ENCODE data around the gene ARHGAP24. TPM values are rescaled to one million over a fixed set of nuclear protein-coding genes. Genes with fewer than 3 reads are reported as not detected.
A peak's percentile ranks its signal among the peaks of the same experiment; 100 is the strongest.
"Not testable (repeated sequence)": the region's sequence is repeated elsewhere in the genome, so short reads cannot be mapped to it uniquely, and the experiment has no call there.

The ARHGAP24 gene
- total RNA-seq, 1 experiment from 2014 or later, result 4.6 TPM

DNA sequence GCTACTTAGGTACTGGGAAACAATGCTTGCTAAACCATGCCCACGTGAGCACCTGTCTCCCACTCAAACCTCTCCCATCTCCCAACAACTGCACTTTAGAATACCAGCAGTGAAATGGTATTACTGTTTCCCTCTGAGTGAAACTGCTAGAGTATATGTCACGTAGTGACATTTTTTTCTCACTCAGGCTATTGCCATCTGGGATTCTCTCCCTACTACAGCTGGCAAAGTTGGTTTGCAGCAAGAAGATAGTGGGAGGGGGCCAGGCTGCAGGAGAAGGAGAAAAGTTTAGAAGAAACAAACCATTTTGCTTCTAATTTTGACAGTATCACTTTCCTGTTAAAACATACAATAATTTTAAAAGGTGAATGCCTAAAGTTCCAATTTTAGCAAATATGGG lies 526.6 kb downstream of the ARHGAP24 start:
- no peak for DNase-seq (ENCODE audit: low spot score)
- in situ Hi-C loops (cut with HindIII; ENCODE audit: low sequenced_read_pairs), result no loop called here

- in situ Hi-C loops (cut with HindIII; ENCODE audit: low sequenced_read_pairs), result no loop called here
- no peak for DNase-seq (ENCODE audit: low spot score)
Observed at GRCh38 chr4:86004030-86004429, 529.1 kb downstream of the ARHGAP24 start.

DNA sequence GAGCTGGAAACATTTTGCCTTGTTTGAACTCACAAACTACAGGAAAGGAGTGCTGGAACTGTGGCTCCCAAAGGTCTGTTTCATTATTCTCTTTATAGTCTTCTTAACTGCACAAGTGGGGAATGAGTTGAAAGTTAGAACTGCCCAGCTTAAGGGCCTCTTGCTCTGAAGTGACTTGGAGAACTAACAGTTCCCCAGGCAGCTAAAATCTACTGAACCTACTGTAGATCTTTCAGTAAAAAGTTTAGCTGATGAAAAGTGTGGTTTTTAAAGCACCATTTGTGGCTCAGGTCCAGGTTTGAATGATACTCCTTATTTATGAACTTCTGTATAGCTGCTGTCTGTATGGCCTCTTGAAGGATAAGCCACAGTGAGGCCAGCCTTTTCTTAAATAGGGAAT lies 531.1 kb downstream of the ARHGAP24 start:
- in situ Hi-C loops (cut with HindIII; ENCODE audit: low sequenced_read_pairs), result no loop called here
- DNase-seq (ENCODE audit: low spot score), result no peak

DNA sequence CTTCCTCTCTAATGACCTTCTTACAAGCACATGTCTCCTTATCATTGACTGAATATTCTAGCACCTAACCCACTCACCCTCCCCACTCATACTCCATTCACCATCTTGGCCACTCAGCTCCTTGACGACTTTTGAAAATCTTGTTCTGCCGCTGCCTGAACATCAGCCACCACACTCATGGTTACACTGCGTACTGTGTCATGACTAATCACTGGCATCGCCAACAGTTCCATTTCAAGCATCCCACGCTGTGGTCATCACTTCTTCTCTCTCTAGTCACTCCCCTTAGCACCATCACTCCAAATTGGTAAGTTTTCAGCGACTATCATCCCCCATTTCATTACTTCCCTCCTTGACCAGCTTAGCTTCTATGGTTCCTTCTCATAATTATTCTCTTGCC lies 532.1 kb downstream of the ARHGAP24 start:
- no peak for DNase-seq (ENCODE audit: low spot score)
- in situ Hi-C loops (cut with HindIII; ENCODE audit: low sequenced_read_pairs), result no loop called here

- DNase-seq (ENCODE audit: low spot score), result no peak
- in situ Hi-C loops (cut with HindIII; ENCODE audit: low sequenced_read_pairs), result no loop called here
Observed at GRCh38 chr4:86011117-86011516, 536.2 kb downstream of the ARHGAP24 start.

DNA sequence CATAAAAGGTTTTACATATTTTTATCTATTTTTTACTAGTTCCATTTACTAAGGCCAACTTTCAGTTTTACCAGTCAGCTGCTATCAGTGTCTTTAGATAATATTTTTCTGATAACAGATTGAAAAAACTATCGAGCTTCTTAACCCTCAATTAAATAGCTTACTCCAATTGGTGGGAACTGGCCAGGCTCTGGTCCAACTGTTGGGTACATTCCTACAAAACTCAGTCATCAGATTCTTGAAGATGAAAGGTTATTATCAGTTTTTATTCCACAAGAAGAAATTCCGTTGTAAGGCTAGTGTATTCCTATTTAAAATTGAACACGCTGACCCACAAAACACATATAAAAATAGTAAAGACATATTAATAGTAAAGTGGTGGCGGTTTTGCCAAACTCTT lies 538.7 kb downstream of the ARHGAP24 start:
- DNase-seq (ENCODE audit: low spot score), result no peak
- in situ Hi-C loops (cut with HindIII; ENCODE audit: low sequenced_read_pairs), result no loop called here

DNA sequence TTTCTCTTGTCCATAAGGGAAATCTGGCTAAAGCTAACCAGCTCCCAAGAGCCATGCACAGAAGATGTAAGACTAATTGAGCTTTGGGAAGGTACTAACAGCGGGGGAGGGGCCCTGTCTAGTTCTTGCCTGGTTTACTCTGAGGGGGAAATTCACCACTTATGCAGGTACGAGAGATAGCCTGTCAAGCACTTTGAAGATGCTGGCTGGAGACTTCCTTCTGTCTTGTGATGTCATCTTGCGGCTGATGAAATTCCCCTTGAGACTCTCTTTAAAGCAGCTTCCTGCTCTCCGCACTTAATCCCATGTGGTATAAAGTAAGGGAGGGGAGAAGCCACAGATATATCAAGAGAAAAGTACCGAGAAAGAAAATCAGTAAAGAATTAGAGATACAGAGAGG lies 539.6 kb downstream of the ARHGAP24 start:
- in situ Hi-C loops (cut with HindIII; ENCODE audit: low sequenced_read_pairs), result no loop called here
- no peak for DNase-seq (ENCODE audit: low spot score)

- in situ Hi-C loops (cut with HindIII; ENCODE audit: low sequenced_read_pairs), result no loop called here
- DNase-seq (ENCODE audit: low spot score), result no peak
Observed at GRCh38 chr4:86015412-86016350, 540.7 kb downstream of the ARHGAP24 start.

DNA sequence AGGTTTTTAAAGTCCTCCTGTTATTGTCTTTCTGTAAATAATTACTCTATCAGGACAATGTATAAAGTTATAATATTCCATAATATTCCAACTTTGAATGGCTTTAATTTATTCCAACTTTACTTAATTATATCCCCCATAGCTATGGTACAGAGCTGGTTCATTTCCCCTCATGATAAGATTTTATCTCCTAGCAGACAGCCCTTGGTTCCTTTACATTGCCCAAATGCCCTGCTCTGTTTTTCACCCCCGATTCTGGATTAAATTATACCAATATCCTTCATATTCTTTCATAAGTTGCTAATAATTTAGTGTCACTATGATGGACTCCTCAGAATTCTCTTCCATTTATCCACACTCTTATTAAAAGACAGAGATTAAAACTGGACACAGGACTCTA lies 544.4 kb downstream of the ARHGAP24 start:
- in situ Hi-C loops (cut with HindIII; ENCODE audit: low sequenced_read_pairs), result no loop called here
- DNase-seq (ENCODE audit: low spot score), result no peak

DNA sequence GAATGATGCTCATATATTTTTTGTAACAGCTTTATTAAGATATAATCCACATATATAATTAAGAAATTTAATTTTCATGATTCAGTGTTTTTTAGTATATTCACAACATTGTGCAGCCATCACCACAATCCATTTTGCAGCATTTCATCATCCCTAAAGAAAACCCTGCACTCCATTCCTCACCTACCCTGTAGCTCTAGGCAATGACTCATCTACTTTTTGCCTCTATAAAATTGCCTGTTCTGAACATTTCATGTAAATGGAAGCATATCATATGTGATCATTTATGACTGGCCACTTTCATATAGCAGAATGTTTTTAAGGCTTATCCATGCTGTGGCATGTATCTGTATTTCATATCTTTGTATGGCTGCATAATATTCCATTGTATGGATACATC lies 545.0 kb downstream of the ARHGAP24 start:
- no peak for DNase-seq (ENCODE audit: low spot score)
- in situ Hi-C loops (cut with HindIII; ENCODE audit: low sequenced_read_pairs), result no loop called here

GRCh38 chr4:86021671-86022070 lies 546.7 kb downstream of the ARHGAP24 start:
- in situ Hi-C loops (cut with HindIII; ENCODE audit: low sequenced_read_pairs); DNase-seq (ENCODE audit: low spot score): not testable (repeated sequence)

GRCh38 chr4:86026720-86027119 lies 551.8 kb downstream of the ARHGAP24 start:
- in situ Hi-C loops (cut with HindIII; ENCODE audit: low sequenced_read_pairs), result no loop called here

DNA sequence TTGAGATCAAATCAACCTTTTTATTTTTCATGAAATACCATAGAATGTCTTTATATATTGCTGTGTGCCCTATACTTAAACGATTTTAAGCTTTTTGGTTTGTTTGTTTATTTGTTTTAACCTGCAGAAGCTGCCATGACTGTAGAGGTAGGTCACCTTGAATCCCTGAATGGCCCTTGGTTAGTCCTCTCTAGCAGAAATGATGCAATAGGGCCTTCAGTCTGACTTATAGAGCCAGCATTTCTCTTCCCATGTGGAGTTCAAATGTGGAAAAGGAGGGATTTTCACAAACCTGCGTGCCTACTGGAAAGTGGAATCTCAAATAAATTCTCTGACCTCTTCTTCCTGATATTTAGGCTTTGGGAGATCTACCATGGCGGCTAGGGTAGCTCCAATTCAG lies 557.0 kb downstream of the ARHGAP24 start:
- in situ Hi-C loops (cut with HindIII; ENCODE audit: low sequenced_read_pairs), result no loop called here
- DNase-seq (ENCODE audit: low spot score), result no peak

More at GRCh38 chr4:86026720-86027119, 551.8 kb downstream of the ARHGAP24 start:
- no peak for DNase-seq (ENCODE audit: low spot score)

- peak; percentile 62 for DNase-seq (ENCODE audit: low spot score)
- in situ Hi-C loops (cut with HindIII; ENCODE audit: low sequenced_read_pairs), result no loop called here
Observed at GRCh38 chr4:86032476-86033022, 557.6 kb downstream of the ARHGAP24 start.

- peak; percentile 75 for DNase-seq (ENCODE audit: low spot score)
- in situ Hi-C loops (cut with HindIII; ENCODE audit: low sequenced_read_pairs), result no loop called here
Observed at GRCh38 chr4:86033171-86033570, 558.2 kb downstream of the ARHGAP24 start.

DNA sequence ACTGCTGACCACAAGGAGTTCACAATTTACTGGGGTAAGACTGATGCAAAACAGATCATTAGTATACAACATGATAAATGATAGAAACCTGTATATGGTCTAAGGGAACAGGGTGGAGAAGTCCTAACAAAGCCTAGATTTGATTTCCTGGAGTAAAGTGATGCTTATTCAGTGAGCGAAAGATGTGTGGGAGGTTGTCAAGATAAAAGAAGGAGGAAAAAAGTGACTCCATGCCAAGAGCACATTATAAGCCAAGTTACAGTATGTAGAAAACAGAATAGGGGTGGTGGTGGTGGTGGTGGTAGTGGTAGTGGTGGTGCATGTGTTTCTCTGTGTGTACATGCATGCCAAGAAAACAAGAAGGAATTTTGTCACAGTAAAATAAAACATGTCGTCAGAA lies 559.7 kb downstream of the ARHGAP24 start:
- in situ Hi-C loops (cut with HindIII; ENCODE audit: low sequenced_read_pairs), result no loop called here
- no peak for DNase-seq (ENCODE audit: low spot score)

- no peak for DNase-seq (ENCODE audit: low spot score)
- in situ Hi-C loops (cut with HindIII; ENCODE audit: low sequenced_read_pairs), result no loop called here
Observed at GRCh38 chr4:86035688-86036087, 560.7 kb downstream of the ARHGAP24 start.

GRCh38 chr4:86036736-86037135 lies 561.8 kb downstream of the ARHGAP24 start:
- in situ Hi-C loops (cut with HindIII; ENCODE audit: low sequenced_read_pairs), result no loop called here
- DNase-seq (ENCODE audit: low spot score), result no peak

GRCh38 chr4:86038037-86038436 lies 563.1 kb downstream of the ARHGAP24 start:
- no peak for DNase-seq (ENCODE audit: low spot score)
- in situ Hi-C loops (cut with HindIII; ENCODE audit: low sequenced_read_pairs), result no loop called here

DNA sequence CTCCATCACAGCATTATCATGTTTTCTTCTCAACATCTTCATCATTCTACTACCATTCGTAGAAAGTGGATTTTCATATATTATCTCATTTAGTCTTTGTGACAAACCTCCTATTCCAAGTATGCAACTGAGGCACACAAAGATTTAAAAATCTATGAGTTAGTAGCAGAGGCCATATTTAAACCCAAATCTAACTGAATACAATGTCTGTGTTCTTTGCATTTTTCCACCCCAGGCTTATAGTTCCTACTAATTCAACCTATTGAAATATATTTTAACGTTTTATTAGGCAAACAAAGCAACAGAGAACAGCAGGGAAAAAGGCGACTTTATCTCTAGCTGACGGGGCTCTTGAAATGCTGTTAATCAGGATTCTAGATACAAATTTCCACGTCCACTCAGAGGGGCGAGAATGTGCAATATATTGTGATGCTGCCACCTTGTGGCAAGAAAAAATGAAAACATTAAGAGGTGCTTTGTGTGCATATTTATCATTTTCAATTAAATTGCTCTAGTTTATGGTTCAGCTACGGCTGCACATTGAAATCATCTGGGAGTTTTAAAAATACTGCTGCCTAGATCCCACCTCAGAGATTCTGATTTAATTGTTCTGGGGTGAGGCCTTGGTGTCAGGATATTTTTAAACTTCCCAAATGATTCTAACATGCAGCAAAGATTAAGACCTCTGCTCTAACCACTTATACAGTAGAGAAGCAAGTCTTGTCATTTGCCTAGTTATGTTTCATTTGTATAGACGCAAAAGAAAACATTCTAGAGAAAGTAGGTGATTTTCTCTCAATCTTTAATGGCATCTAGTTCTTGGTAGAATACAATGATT lies 569.0 kb downstream of the ARHGAP24 start:
- in situ Hi-C loops (cut with HindIII; ENCODE audit: low sequenced_read_pairs), result no loop called here
- DNase-seq (ENCODE audit: low spot score), result peak; percentile 77

Measured in G401 (cell line).